ENCODE measurements around the gene EBPL.

DNA sequence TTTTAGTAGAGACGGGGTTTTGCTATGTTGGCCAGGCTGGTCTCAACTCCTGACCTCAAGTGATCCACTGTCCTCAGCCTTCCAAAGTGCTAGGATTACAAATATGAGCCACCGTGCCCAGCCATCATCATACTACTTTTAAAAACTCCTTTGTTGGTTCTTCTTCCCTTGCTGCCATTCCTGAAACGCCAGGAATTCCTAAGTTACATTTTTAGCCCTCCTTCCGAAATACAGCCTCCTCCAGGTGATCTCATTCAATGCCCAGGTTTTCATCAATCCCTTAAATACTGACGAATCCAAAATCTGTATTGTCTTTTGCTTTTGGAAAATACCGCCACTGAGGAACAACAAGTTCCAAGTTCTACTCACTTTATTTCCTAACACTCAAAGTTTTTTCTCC, 25.3 kb upstream of the EBPL start:
- TF ChIP-seq GABPA (IDR thresholded peaks at IDR 0.05; ENCODE audit: low read depth) (no peak), POLR2AphosphoS5 (IDR thresholded peaks at IDR 0.05; ENCODE audit: low read depth, low read length) (no peak), NRF1 (IDR thresholded peaks at IDR 0.05; ENCODE audit: low read depth, low read length) (no peak), REST (IDR thresholded peaks at IDR 0.05; ENCODE audit: low read depth, low read length) (no peak), EP300 (IDR thresholded peaks at IDR 0.05; ENCODE audit: borderline replicate concordance in 1 of 2, low read depth in 1 of 2, low read length in 1 of 2) (no peak), RFX5 (IDR thresholded peaks at IDR 0.05; ENCODE audit: low read length) (no peak), USF1 (IDR thresholded peaks at IDR 0.05; ENCODE audit: borderline replicate concordance, low read depth) (no peak), MEF2A (IDR thresholded peaks at IDR 0.05; ENCODE audit: borderline replicate concordance, low read depth) (no peak), USF2 (IDR thresholded peaks at IDR 0.05; ENCODE audit: borderline replicate concordance, low read depth, low read length) (no peak), RXRA (IDR thresholded peaks at IDR 0.05; ENCODE audit: borderline replicate concordance, low read depth) (no peak), YY1 (IDR thresholded peaks at IDR 0.05; ENCODE audit: low read depth) (no peak), NFIC (IDR thresholded peaks at IDR 0.05; ENCODE audit: borderline replicate concordance) (no peak)
- TF ChIP-seq, protein P1, sequence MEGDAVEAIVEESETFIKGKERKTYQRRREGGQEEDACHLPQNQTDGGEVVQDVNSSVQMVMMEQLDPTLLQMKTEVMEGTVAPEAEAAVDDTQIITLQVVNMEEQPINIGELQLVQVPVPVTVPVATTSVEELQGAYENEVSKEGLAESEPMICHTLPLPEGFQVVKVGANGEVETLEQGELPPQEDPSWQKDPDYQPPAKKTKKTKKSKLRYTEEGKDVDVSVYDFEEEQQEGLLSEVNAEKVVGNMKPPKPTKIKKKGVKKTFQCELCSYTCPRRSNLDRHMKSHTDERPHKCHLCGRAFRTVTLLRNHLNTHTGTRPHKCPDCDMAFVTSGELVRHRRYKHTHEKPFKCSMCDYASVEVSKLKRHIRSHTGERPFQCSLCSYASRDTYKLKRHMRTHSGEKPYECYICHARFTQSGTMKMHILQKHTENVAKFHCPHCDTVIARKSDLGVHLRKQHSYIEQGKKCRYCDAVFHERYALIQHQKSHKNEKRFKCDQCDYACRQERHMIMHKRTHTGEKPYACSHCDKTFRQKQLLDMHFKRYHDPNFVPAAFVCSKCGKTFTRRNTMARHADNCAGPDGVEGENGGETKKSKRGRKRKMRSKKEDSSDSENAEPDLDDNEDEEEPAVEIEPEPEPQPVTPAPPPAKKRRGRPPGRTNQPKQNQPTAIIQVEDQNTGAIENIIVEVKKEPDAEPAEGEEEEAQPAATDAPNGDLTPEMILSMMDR (IDR thresholded peaks at IDR 0.05), result no peak
- TF ChIP-seq, protein P2, sequence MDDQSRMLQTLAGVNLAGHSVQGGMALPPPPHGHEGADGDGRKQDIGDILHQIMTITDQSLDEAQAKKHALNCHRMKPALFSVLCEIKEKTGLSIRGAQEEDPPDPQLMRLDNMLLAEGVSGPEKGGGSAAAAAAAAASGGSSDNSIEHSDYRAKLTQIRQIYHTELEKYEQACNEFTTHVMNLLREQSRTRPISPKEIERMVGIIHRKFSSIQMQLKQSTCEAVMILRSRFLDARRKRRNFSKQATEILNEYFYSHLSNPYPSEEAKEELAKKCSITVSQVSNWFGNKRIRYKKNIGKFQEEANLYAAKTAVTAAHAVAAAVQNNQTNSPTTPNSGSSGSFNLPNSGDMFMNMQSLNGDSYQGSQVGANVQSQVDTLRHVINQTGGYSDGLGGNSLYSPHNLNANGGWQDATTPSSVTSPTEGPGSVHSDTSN (IDR thresholded peaks at IDR 0.05), result no peak

Data from SK-N-SH (cell line).